Measurements from ENCODE around the gene CADPS2. TPM values are rescaled to one million over a fixed set of nuclear protein-coding genes. Genes with fewer than 3 reads are reported as not detected.

Gene CADPS2
- total RNA-seq, 6 donors from 2014 or later, result 33.3 to 74.7 (median 45.7) TPM

GRCh38 chr7:122300956-122301833 is 585.1 kb downstream of the CADPS2 start:
- ATAC-seq (ENCODE audit: low FRiP score in 2 of 2) (no peak), DNase-seq (no peak)
- Histone ChIP-seq H3K27ac (no peak overlapping the region), H3K27me3 (peaks cover 5 to 60% (median 31%) of the 10 kb centered on the region in 4 donors), H3K36me3 (no peaks in the 10 kb centered on the region), H3K9me3 (peaks cover 0 to 2% (median 0%) of the 10 kb centered on the region in 4 donors), H3K4me3 (no peak overlapping the region), H3K4me1 (peaks cover 26 to 47% (median 32%) of the 10 kb centered on the region in 4 donors)
- 15 to 24% methylated on average over 11 of the region's 11 CpGs for WGBS, 2 donors
- no peak for TF ChIP-seq EP300 (IDR thresholded peaks at IDR 0.05)
- no peak for TF ChIP-seq POLR2A (IDR thresholded peaks at IDR 0.05)
- TF ChIP-seq, protein P1, sequence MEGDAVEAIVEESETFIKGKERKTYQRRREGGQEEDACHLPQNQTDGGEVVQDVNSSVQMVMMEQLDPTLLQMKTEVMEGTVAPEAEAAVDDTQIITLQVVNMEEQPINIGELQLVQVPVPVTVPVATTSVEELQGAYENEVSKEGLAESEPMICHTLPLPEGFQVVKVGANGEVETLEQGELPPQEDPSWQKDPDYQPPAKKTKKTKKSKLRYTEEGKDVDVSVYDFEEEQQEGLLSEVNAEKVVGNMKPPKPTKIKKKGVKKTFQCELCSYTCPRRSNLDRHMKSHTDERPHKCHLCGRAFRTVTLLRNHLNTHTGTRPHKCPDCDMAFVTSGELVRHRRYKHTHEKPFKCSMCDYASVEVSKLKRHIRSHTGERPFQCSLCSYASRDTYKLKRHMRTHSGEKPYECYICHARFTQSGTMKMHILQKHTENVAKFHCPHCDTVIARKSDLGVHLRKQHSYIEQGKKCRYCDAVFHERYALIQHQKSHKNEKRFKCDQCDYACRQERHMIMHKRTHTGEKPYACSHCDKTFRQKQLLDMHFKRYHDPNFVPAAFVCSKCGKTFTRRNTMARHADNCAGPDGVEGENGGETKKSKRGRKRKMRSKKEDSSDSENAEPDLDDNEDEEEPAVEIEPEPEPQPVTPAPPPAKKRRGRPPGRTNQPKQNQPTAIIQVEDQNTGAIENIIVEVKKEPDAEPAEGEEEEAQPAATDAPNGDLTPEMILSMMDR (IDR thresholded peaks at IDR 0.05), result no peak
- TF ChIP-seq POLR2AphosphoS5 (IDR thresholded peaks at IDR 0.05), result no peak

- Histone ChIP-seq H3K27me3 (peaks cover 5 to 51% (median 28%) of the 10 kb centered on the region in 4 donors), H3K9me3 (peaks cover 0 to 2% (median 0%) of the 10 kb centered on the region in 4 donors), H3K4me3 (no peak overlapping the region), H3K4me1 (peaks cover 18 to 38% (median 24%) of the 10 kb centered on the region in 4 donors), H3K36me3 (no peaks in the 10 kb centered on the region), H3K27ac (no peak overlapping the region)
- ATAC-seq (ENCODE audit: low FRiP score in 2 of 2), result peak in 1 of 2 donors; percentile 25
- TF ChIP-seq, protein P1 (IDR thresholded peaks at IDR 0.05), result no peak
- TF ChIP-seq EP300 (IDR thresholded peaks at IDR 0.05), result no peak
- TF ChIP-seq POLR2A (IDR thresholded peaks at IDR 0.05), result no peak
- no peak for TF ChIP-seq POLR2AphosphoS5 (IDR thresholded peaks at IDR 0.05)
- DNase-seq, result peak; percentile 39 to 70
- 6 to 9% methylated on average over 17 to 42 of the region's 43 CpGs for WGBS, 2 donors
Observed at GRCh38 chr7:122300211-122300932, 585.9 kb downstream of the CADPS2 start.

DNA sequence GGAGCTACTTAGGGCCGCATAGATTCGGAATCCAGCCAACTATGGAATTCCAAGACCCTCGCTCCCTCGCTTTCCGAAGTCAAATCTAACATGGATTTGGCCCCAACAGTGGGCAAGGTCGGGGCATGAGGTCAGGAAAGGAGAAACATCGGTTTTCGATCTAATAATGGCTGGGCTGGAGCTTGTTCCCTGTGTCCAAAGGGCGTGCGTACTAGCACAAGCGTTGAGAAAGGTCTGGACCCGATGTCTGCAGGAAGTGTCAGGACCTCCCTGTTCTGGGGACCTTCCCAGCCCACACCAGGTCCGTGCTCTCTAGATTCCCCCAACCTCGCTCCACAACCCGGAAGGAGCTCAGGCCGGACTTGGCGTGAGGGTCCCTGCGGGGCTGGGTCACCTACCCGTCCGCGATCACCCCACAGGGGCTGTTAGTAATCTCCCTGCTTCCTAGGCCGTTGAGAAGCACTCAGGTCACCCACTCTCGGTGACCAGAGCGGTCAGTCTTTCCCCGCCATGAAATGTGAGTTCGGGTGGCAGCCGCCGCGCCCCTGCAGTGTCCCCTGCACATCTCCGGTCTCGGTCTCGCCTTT is 586.5 kb downstream of the CADPS2 start:
- TF ChIP-seq, protein P1 (IDR thresholded peaks at IDR 0.05), result no peak
- TF ChIP-seq POLR2A (IDR thresholded peaks at IDR 0.05) (no peak), EP300 (IDR thresholded peaks at IDR 0.05) (no peak), POLR2AphosphoS5 (IDR thresholded peaks at IDR 0.05) (no peak)
- Histone ChIP-seq H3K27ac (no peak overlapping the region), H3K27me3 (peaks cover 5 to 45% (median 28%) of the 10 kb centered on the region in 4 donors), H3K9me3 (peaks cover 0 to 2% (median 0%) of the 10 kb centered on the region in 4 donors), H3K36me3 (no peaks in the 10 kb centered on the region), H3K4me3 (no peak overlapping the region), H3K4me1 (peaks cover 11 to 32% (median 18%) of the 10 kb centered on the region in 4 donors)
- DNase-seq (no peak), ATAC-seq (ENCODE audit: low FRiP score in 2 of 2) (peak in 1 of 2 donors; percentile 9)
- 14 to 17% methylated on average over 23 to 32 of the region's 32 CpGs for WGBS, 2 donors

DNA sequence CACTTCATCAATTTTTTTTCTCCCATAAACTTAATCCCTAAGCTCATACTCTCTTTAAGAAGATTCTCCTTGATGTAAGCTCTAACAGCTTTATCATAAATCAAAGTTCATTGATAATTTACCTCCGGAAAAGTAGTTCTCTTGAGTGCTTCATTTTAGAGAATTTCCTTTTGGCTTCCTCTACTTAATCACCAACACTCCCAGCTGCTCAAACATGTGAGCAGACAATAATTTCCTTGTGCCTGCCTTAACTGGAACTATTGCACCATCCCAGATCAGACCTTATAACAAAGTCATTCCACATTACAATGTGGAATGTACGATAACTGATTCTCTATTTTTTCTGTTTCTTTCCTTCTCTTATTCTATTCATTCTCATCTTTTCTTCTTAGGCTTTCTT is 587.6 kb downstream of the CADPS2 start:
- no peak overlapping the region for H3K27ac ChIP-seq
- DNase-seq (no peak), ATAC-seq (ENCODE audit: low FRiP score in 2 of 2) (no peak)
- WGBS, 2 donors, result 46 to 57% methylated on average over 2 of the region's 2 CpGs
- no peaks in the 10 kb centered on the region for H3K36me3 ChIP-seq
- peaks cover 0 to 2% (median 0%) of the 10 kb centered on the region in 4 donors for H3K9me3 ChIP-seq
- peaks cover 5 to 35% (median 22%) of the 10 kb centered on the region in 4 donors for H3K27me3 ChIP-seq
- H3K4me1 ChIP-seq, result peaks cover 9 to 21% (median 11%) of the 10 kb centered on the region in 4 donors
- no peak overlapping the region for H3K4me3 ChIP-seq
- TF ChIP-seq POLR2AphosphoS5 (IDR thresholded peaks at IDR 0.05) (no peak), POLR2A (IDR thresholded peaks at IDR 0.05) (no peak), EP300 (IDR thresholded peaks at IDR 0.05) (no peak)
- TF ChIP-seq, protein P1 (IDR thresholded peaks at IDR 0.05), result no peak
